ENCODE measurements around the gene CEP89. TPM values are rescaled to one million over a fixed set of nuclear protein-coding genes. Genes with fewer than 3 reads are reported as not detected.
"Not testable (repeated sequence)": the region's sequence is repeated elsewhere in the genome, so short reads cannot be mapped to it uniquely, and the experiment has no call there.

Gene CEP89
- total RNA-seq, 1 experiment from 2014 or later: 3.2 TPM

DNA sequence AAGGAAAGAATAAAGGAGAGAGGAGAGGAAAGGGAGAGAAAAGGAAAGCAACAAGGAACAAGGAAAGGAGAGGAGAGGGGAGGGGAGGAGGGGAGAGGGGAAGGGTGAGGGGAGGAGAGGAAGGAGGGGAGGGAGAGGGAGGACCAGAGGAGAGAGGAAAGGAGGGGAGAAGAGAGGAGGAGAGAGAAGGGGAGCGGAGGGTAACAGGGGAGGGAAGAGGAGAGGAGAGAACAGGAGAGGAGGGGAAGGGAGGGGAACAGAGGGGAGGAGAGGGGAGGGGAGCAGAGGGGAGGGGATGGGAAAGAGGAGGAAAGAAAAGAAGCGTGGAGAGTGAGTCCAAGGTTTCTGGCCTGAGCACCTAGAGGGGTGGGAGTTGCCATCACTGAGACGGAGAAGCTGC is 27.0 kb upstream of the CEP89 start:
- Histone ChIP-seq H3K27me3 (ENCODE audit: low read length) (no peaks in the 10 kb centered on the region), H3K9ac (ENCODE audit: low read length) (no peak overlapping the region), H3K79me2 (ENCODE audit: low read length) (no peaks in the 10 kb centered on the region), H3K9me3 (ENCODE audit: low read length) (no peaks in the 10 kb centered on the region), H3K4me1 (ENCODE audit: low read length) (no peaks in the 10 kb centered on the region), H2AFZ (ENCODE audit: low read length) (no peak overlapping the region), H3K4me3 (ENCODE audit: low read length) (no peak overlapping the region), H4K20me1 (ENCODE audit: insufficient read depth, low read depth, low read length) (no peaks in the 10 kb centered on the region), H3K4me2 (ENCODE audit: low read depth, low read length, poor library complexity, severe bottlenecking) (no peak overlapping the region), H3K27ac (ENCODE audit: low read length) (no peak overlapping the region), H3K36me3 (ENCODE audit: insufficient read depth, low read length) (no peaks in the 10 kb centered on the region), H3K9me2 (replicated peaks; ENCODE audit: insufficient read depth, low read length) (no peaks in the 10 kb centered on the region)
- no peak for DNase-seq

DNA sequence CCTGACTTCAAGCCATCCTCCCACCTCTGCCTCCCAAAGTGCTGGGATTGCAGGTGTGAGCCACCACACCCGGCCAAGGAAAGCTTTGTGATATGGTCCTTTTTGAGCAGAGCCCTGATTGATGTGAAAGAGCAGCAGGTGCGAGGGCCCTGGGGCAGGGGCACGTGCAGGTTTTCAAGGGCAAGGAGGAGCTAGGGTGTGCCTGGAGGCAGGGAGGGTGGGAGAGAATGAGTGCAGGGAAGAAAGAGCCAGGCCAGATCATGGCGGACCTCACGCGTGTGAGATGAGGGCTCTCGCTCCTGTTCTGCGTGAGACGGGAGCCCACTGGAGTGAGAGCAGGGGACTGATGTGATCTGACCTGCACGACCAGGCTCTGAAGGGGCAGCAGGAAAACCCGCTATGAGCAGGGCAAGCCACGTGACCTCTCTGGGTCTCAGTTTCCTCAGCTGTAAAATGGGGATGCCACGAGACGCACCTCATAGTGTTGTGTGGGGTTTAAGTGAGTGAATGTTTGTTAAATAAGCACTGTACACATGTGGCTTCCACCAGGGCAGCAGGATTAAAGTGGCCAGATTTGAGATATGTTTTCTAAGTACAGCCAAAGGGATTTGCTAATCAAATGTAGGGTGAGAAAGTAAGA is 26.1 kb upstream of the CEP89 start:
- H3K79me2 ChIP-seq (ENCODE audit: low read length): no peaks in the 10 kb centered on the region
- DNase-seq: no peak
- no peak overlapping the region for H3K4me2 ChIP-seq (ENCODE audit: low read depth, low read length, poor library complexity, severe bottlenecking)
- no peak overlapping the region for H3K9ac ChIP-seq (ENCODE audit: low read length)
- no peak overlapping the region for H2AFZ ChIP-seq (ENCODE audit: low read length)
- H3K9me2 ChIP-seq (replicated peaks; ENCODE audit: insufficient read depth, low read length): no peaks in the 10 kb centered on the region
- no peaks in the 10 kb centered on the region for H4K20me1 ChIP-seq (ENCODE audit: insufficient read depth, low read depth, low read length)
- no peaks in the 10 kb centered on the region for H3K9me3 ChIP-seq (ENCODE audit: low read length)
- no peak overlapping the region for H3K4me3 ChIP-seq (ENCODE audit: low read length)
- no peaks in the 10 kb centered on the region for H3K27me3 ChIP-seq (ENCODE audit: low read length)
- H3K4me1 ChIP-seq (ENCODE audit: low read length): no peaks in the 10 kb centered on the region
- H3K36me3 ChIP-seq (ENCODE audit: insufficient read depth, low read length): no peaks in the 10 kb centered on the region
- H3K27ac ChIP-seq (ENCODE audit: low read length): no peak overlapping the region

DNA sequence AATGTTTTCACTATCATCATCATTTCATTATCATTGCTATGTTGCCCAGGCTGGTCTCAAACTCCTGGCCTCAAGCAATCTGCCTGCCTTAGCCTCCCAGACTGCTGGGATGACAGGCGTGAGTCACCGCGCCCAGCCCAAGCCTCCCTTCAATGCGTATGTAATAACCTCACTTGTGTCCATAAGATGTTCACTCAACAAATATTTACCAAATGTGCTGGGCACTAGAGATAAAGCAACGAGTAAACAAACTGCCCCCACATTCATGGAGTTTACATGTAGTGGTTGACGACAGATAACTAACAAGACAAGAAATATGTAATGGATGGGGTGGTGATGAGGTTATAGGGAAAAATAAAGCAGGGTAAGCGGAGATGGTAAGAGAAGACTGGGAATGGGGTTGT is 25.3 kb upstream of the CEP89 start:
- not testable (repeated sequence) for H3K9me3 ChIP-seq (ENCODE audit: low read length); H3K36me3 ChIP-seq (ENCODE audit: insufficient read depth, low read length); H3K4me3 ChIP-seq (ENCODE audit: low read length); DNase-seq; H2AFZ ChIP-seq (ENCODE audit: low read length); H3K9ac ChIP-seq (ENCODE audit: low read length); H4K20me1 ChIP-seq (ENCODE audit: insufficient read depth, low read depth, low read length); H3K27me3 ChIP-seq (ENCODE audit: low read length); H3K4me1 ChIP-seq (ENCODE audit: low read length); H3K9me2 ChIP-seq (replicated peaks; ENCODE audit: insufficient read depth, low read length); H3K79me2 ChIP-seq (ENCODE audit: low read length); H3K4me2 ChIP-seq (ENCODE audit: low read depth, low read length, poor library complexity, severe bottlenecking); H3K27ac ChIP-seq (ENCODE audit: low read length)

GRCh38 chr19:32995966-32996365 is 24.2 kb upstream of the CEP89 start:
- not testable (repeated sequence) for H3K9me3 ChIP-seq (ENCODE audit: low read length); H3K79me2 ChIP-seq (ENCODE audit: low read length); H3K4me2 ChIP-seq (ENCODE audit: low read depth, low read length, poor library complexity, severe bottlenecking); DNase-seq; H3K36me3 ChIP-seq (ENCODE audit: insufficient read depth, low read length); H3K27me3 ChIP-seq (ENCODE audit: low read length); H2AFZ ChIP-seq (ENCODE audit: low read length); H4K20me1 ChIP-seq (ENCODE audit: insufficient read depth, low read depth, low read length); H3K4me3 ChIP-seq (ENCODE audit: low read length); H3K4me1 ChIP-seq (ENCODE audit: low read length); H3K27ac ChIP-seq (ENCODE audit: low read length); H3K9ac ChIP-seq (ENCODE audit: low read length); H3K9me2 ChIP-seq (replicated peaks; ENCODE audit: insufficient read depth, low read length)

DNA sequence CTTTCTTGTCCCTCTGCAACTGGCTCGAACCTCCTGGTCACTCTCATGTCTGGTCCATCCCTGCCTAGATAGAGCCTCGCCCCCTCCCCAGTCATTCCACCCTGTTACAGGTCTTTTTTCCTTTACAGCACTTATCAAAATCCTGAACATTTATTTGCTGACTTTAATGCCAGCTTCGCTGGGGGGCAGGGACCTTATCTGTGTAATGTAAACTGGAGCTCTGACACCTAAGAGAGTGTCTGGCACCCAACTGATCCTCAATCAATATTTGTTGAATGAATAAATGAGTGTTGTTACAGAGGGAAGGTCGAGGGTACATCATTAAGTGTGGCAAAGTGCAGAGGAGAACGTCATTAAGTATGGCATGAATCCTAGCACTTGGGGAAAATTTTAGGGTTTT is 17.0 kb upstream of the CEP89 start:
- no peak overlapping the region for H2AFZ ChIP-seq (ENCODE audit: low read length)
- no peaks in the 10 kb centered on the region for H3K9me3 ChIP-seq (ENCODE audit: low read length)
- no peak overlapping the region for H3K27ac ChIP-seq (ENCODE audit: low read length)
- no peaks in the 10 kb centered on the region for H3K4me1 ChIP-seq (ENCODE audit: low read length)
- H3K9ac ChIP-seq (ENCODE audit: low read length): no peak overlapping the region
- no peak overlapping the region for H3K4me3 ChIP-seq (ENCODE audit: low read length)
- no peaks in the 10 kb centered on the region for H4K20me1 ChIP-seq (ENCODE audit: insufficient read depth, low read depth, low read length)
- H3K36me3 ChIP-seq (ENCODE audit: insufficient read depth, low read length): no peaks in the 10 kb centered on the region
- no peak overlapping the region for H3K4me2 ChIP-seq (ENCODE audit: low read depth, low read length, poor library complexity, severe bottlenecking)
- H3K27me3 ChIP-seq (ENCODE audit: low read length): no peaks in the 10 kb centered on the region
- H3K79me2 ChIP-seq (ENCODE audit: low read length): no peaks in the 10 kb centered on the region
- H3K9me2 ChIP-seq (replicated peaks; ENCODE audit: insufficient read depth, low read length): no peaks in the 10 kb centered on the region
- DNase-seq: no peak

- H3K36me3 ChIP-seq (ENCODE audit: insufficient read depth, low read length); DNase-seq; H3K4me3 ChIP-seq (ENCODE audit: low read length); H3K27ac ChIP-seq (ENCODE audit: low read length); H3K79me2 ChIP-seq (ENCODE audit: low read length); H3K9me3 ChIP-seq (ENCODE audit: low read length); H3K27me3 ChIP-seq (ENCODE audit: low read length); H4K20me1 ChIP-seq (ENCODE audit: insufficient read depth, low read depth, low read length); H3K9me2 ChIP-seq (replicated peaks; ENCODE audit: insufficient read depth, low read length); H3K9ac ChIP-seq (ENCODE audit: low read length); H3K4me1 ChIP-seq (ENCODE audit: low read length); H2AFZ ChIP-seq (ENCODE audit: low read length); H3K4me2 ChIP-seq (ENCODE audit: low read depth, low read length, poor library complexity, severe bottlenecking): not testable (repeated sequence)
Observed at GRCh38 chr19:32988254-32988653, 16.5 kb upstream of the CEP89 start.

- not testable (repeated sequence) for H3K4me3 ChIP-seq (ENCODE audit: low read length); H3K27ac ChIP-seq (ENCODE audit: low read length); H4K20me1 ChIP-seq (ENCODE audit: insufficient read depth, low read depth, low read length); H3K4me2 ChIP-seq (ENCODE audit: low read depth, low read length, poor library complexity, severe bottlenecking); H2AFZ ChIP-seq (ENCODE audit: low read length); H3K27me3 ChIP-seq (ENCODE audit: low read length); H3K4me1 ChIP-seq (ENCODE audit: low read length); H3K79me2 ChIP-seq (ENCODE audit: low read length); H3K9me3 ChIP-seq (ENCODE audit: low read length); H3K36me3 ChIP-seq (ENCODE audit: insufficient read depth, low read length); H3K9ac ChIP-seq (ENCODE audit: low read length); DNase-seq; H3K9me2 ChIP-seq (replicated peaks; ENCODE audit: insufficient read depth, low read length)
Observed at GRCh38 chr19:32982488-32982887, 10.7 kb upstream of the CEP89 start.

- H3K4me2 ChIP-seq (ENCODE audit: low read depth, low read length, poor library complexity, severe bottlenecking); H3K79me2 ChIP-seq (ENCODE audit: low read length); H3K27me3 ChIP-seq (ENCODE audit: low read length): not testable (repeated sequence)
Observed at GRCh38 chr19:32979807-32980206, 8.0 kb upstream of the CEP89 start.

DNA sequence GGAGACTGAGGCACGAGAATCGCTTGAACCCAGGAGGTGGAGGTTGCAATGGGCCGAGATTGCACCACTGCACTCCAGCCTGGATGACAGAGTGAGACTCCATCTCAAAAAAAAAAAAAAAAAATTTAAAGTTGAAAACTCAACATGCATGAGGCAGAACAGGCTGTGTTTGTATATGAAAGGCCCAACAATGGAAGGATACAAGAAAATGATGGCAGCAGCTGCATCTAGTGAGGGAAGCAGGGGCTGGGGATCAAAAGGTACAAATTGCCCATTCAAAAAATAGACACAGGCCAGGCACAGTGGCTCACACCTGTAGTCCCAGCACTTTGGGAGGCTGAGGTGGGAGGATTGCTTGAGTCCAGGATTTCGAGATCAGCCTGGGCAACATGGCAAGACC is 6.1 kb upstream of the CEP89 start:
- H3K36me3 ChIP-seq (ENCODE audit: insufficient read depth, low read length); H3K9ac ChIP-seq (ENCODE audit: low read length); H3K4me2 ChIP-seq (ENCODE audit: low read depth, low read length, poor library complexity, severe bottlenecking); DNase-seq; H3K4me3 ChIP-seq (ENCODE audit: low read length); H2AFZ ChIP-seq (ENCODE audit: low read length); H4K20me1 ChIP-seq (ENCODE audit: insufficient read depth, low read depth, low read length); H3K9me3 ChIP-seq (ENCODE audit: low read length); H3K9me2 ChIP-seq (replicated peaks; ENCODE audit: insufficient read depth, low read length); H3K27me3 ChIP-seq (ENCODE audit: low read length); H3K4me1 ChIP-seq (ENCODE audit: low read length); H3K79me2 ChIP-seq (ENCODE audit: low read length); H3K27ac ChIP-seq (ENCODE audit: low read length): not testable (repeated sequence)

More at GRCh38 chr19:32979807-32980206, 8.0 kb upstream of the CEP89 start:
- H3K4me1 ChIP-seq (ENCODE audit: low read length); H4K20me1 ChIP-seq (ENCODE audit: insufficient read depth, low read depth, low read length); DNase-seq; H2AFZ ChIP-seq (ENCODE audit: low read length); H3K36me3 ChIP-seq (ENCODE audit: insufficient read depth, low read length); H3K9me2 ChIP-seq (replicated peaks; ENCODE audit: insufficient read depth, low read length); H3K9ac ChIP-seq (ENCODE audit: low read length); H3K4me3 ChIP-seq (ENCODE audit: low read length); H3K9me3 ChIP-seq (ENCODE audit: low read length); H3K27ac ChIP-seq (ENCODE audit: low read length): not testable (repeated sequence)

All from Karpas-422 (cell line).